Measurements from ENCODE around the gene CARD19. TPM values are rescaled to one million over a fixed set of nuclear protein-coding genes. Genes with fewer than 3 reads are reported as not detected.
A peak's percentile ranks its signal among the peaks of the same experiment; 100 is the strongest.

The CARD19 gene
- total and polyA plus RNA-seq, 2 of the 8 experiments (the other 6 are each of a cell fraction or from before 2014, with no cell fraction given): 21.2 to 112 TPM

DNA sequence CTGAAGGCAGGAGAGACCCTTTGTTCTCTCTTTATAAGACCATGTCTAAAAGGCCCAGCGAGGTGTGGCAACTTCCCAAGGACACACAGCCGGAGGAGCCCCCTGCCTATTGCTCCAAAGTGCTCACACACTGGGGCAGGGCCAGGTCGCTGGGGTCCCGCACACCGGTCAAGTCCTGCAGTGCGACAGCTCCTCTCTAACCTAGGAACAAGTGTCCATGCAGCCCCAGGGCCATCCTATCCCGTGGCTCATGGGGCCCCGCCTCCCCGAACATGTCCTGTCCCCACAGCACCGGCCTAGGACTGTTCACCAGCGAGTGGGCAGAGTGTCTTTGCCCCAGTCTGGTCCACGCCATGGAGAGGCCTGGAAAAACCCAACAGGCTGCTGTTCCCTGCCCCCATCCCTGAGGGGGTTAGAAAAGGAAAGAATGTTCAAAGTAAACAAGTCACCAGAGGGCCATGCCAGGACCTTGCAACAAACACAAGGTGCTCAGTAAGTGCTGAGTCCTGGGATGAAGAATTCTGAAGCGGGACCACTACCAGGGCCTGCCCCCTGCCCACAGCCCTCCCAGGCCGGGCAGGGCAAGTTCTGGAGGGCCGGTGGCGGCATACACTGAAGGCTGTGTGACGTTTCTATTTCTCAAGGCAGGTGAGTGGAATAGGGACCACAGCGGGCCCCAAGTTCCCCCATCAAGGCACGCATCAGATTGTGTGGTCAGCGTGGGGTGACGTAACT lies 37.1 kb downstream of the CARD19 start:
- POLR2A ChIA-PET (ENCODE audit: partially characterized antibody): interaction anchor here (1.1 to 1.4 kb wide), 5 partner anchors 8 to 36 kb away, joined by 3 to 9 read pairs (median 6); partner anchors contain the start of gene CARD19
- no peak for TF ChIP-seq KDM5A (IDR thresholded peaks at IDR 0.05; ENCODE audit: low read length)
- peak; percentile 8 for TF ChIP-seq EZH2 (IDR thresholded peaks at IDR 0.05; ENCODE audit: low read depth, low read length, severe bottlenecking)
- TF ChIP-seq, protein P1, sequence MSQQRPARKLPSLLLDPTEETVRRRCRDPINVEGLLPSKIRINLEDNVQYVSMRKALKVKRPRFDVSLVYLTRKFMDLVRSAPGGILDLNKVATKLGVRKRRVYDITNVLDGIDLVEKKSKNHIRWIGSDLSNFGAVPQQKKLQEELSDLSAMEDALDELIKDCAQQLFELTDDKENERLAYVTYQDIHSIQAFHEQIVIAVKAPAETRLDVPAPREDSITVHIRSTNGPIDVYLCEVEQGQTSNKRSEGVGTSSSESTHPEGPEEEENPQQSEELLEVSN (IDR thresholded peaks at IDR 0.05): no peak
- TF ChIP-seq CBX5 (IDR thresholded peaks at IDR 0.05; ENCODE audit: low read depth, low read length): no peak
- 0 out of 2 replicates have a peak, but pooled peaks have one; percentile 12 for TF ChIP-seq BACH1 (IDR thresholded peaks at IDR 0.05; ENCODE audit: low read length)
- no peak for TF ChIP-seq CTBP2 (IDR thresholded peaks at IDR 0.05; ENCODE audit: borderline replicate concordance, insufficient read depth, insufficient read length, low read length)
- TF ChIP-seq CREB1 (IDR thresholded peaks at IDR 0.05): 0 out of 2 replicates have a peak, but pooled peaks have one; percentile 34
- no peak for TF ChIP-seq GTF2F1 (IDR thresholded peaks at IDR 0.05; ENCODE audit: borderline replicate concordance, low read depth, low read length)
- TF ChIP-seq EP300 (IDR thresholded peaks at IDR 0.05; ENCODE audit: borderline replicate concordance in 1 of 2, low read depth in 2 of 2, low read length in 2 of 2): no peak

More for the DNA sequence above, 37.1 kb downstream of the CARD19 start:
- peaks cover 0 to 32% (median 18%) of the 10 kb centered on the region in 4 experiments; a peak in 6 of 7 replicates for H3K4me1 ChIP-seq (replicated peaks in 1 of 4; ENCODE audit: control insufficient read depth in 3 of 4, insufficient read depth in 4 of 4, low read length in 3 of 4)
- H3K9me3 ChIP-seq (ENCODE audit: insufficient read depth in 2 of 2, low read depth in 1 of 2, low read length in 1 of 2): no peaks in the 10 kb centered on the region
- CTCF ChIA-PET (ENCODE audit: partially characterized antibody): interaction anchor here (1.1 to 2.2 kb wide), 3 partner anchors 16 to 250 kb away, joined by 3 to 6 read pairs (median 6); no protein-coding TSS in a partner anchor
- peak overlapping the region; percentile 2 for H4K5ac ChIP-seq (ENCODE audit: insufficient read length, low read depth, low read length)
- H3K4me3 ChIP-seq (ENCODE audit: extremely low read depth in 1 of 4, insufficient read depth in 2 of 4, low read depth in 3 of 4, low read length in 4 of 4): peak overlapping the region; percentile 71 to 86 (median 72)
- peak overlapping the region; percentile 88 to 89 for H3K4me2 ChIP-seq (ENCODE audit: insufficient read depth in 1 of 2, low read depth in 2 of 2, low read length in 2 of 2)
- H2AK5ac ChIP-seq (ENCODE audit: low read depth, low read length): peak overlapping the region; percentile 13; the same call in 1 of the 2 replicates
- no peak overlapping the region for H2BK120ac ChIP-seq (replicated peaks; ENCODE audit: low read depth, low read length)
- peak overlapping the region; percentile 35 for H3K56ac ChIP-seq (replicated peaks; ENCODE audit: insufficient read length, low read depth, low read length)
- H4K91ac ChIP-seq (replicated peaks; ENCODE audit: insufficient read length, low read length): peak overlapping the region; percentile 31
- 41% methylated on average over 20 of the region's 21 CpGs; no CpG with 5 or more reads in 1 of the 2 experiments for WGBS, 2 experiments (ENCODE audit: extremely low coverage in 1 of 2, insufficient coverage in 1 of 2, insufficient read length in 1 of 2, insufficient replicate concordance in 2 of 2, low coverage in 1 of 2, low lambda C conversion rate in 2 of 2, missing lambda C conversion rate in 1 of 2)
- H4K8ac ChIP-seq (ENCODE audit: extremely low read depth, insufficient read depth, low read length): no peak overlapping the region; the same call in 1 of the 2 replicates
- no peaks in the 10 kb centered on the region for H3K36me3 ChIP-seq (ENCODE audit: control insufficient read depth in 2 of 4, insufficient read depth in 4 of 4, low read length in 3 of 4)
- peaks cover 0 to 9% of the 10 kb centered on the region in 2 experiments; a peak in 1 of 4 replicates for H3K79me2 ChIP-seq (ENCODE audit: control insufficient read depth in 1 of 2, insufficient read depth in 2 of 2, low read length in 2 of 2)
- no peak overlapping the region for H3K23ac ChIP-seq (ENCODE audit: insufficient read length)
- H3K23me2 ChIP-seq (ENCODE audit: low read depth, low read length): peaks cover 16% of the 10 kb centered on the region; the same call in 1 of the 2 replicates
- H2BK12ac ChIP-seq (ENCODE audit: low read depth, low read length): no peak overlapping the region
- H3K9ac ChIP-seq (replicated peaks in 1 of 4; ENCODE audit: extremely low read depth in 1 of 4, low read depth in 3 of 4, low read length in 3 of 4): peak overlapping the region in 3 of 4 experiments; percentile 16 to 59 (median 45); a peak in 5 of 7 replicates
- no peak for FAIRE-seq
- no peak overlapping the region for H3K27ac ChIP-seq (ENCODE audit: low read depth, low read length)
- H2BK5ac ChIP-seq (ENCODE audit: low read depth, low read length): 0 out of 2 replicates have a peak overlapping the region, but pooled peaks have one; percentile 18
- no peak overlapping the region for H2BK15ac ChIP-seq (ENCODE audit: low read length)
- peak overlapping the region; percentile 75; the same call in 1 of the 2 replicates for H3K18ac ChIP-seq (ENCODE audit: extremely low read depth, low read length)
- peaks cover 0 to 13% (median 10%) of the 10 kb centered on the region in 4 experiments; a peak in 5 of 7 replicates for H3K27me3 ChIP-seq (replicated peaks in 1 of 4; ENCODE audit: control insufficient read depth in 3 of 4, extremely low read depth in 1 of 4, insufficient read depth in 3 of 4, low read length in 3 of 4)
- peaks cover 9% of the 10 kb centered on the region; the same call in 1 of the 2 replicates for H3K79me1 ChIP-seq (ENCODE audit: low read depth, low read length)
- DNase-seq (ENCODE audit: low read depth in 1 of 2, low spot score in 2 of 2): no peak
- H3K4ac ChIP-seq (replicated peaks; ENCODE audit: insufficient read length, low read depth, low read length): no peak overlapping the region
- no peak overlapping the region for H2AFZ ChIP-seq (ENCODE audit: low read length)
- peaks cover 0 to 12% of the 10 kb centered on the region in 2 experiments for H4K20me1 ChIP-seq (replicated peaks in 1 of 2; ENCODE audit: control insufficient read depth in 1 of 2, insufficient read depth in 2 of 2, low read length in 2 of 2)
- no peak overlapping the region for H3K14ac ChIP-seq (ENCODE audit: insufficient read length)
- H2BK20ac ChIP-seq (ENCODE audit: low read length): 0 out of 2 replicates have a peak overlapping the region, but pooled peaks have one; percentile 32

All from H1 (cell line).